ENCODE results near the gene NCKAP5.

GRCh38 chr2:133393895-133394294 lies 174.4 kb downstream of the NCKAP5 start:
- TF ChIP-seq TEAD4 (IDR thresholded peaks at IDR 0.05) (no peak), EP300 (IDR thresholded peaks at IDR 0.05; ENCODE audit: borderline replicate concordance) (no peak), RAD21 (IDR thresholded peaks at IDR 0.05; ENCODE audit: low read depth) (no peak), MAX (IDR thresholded peaks at IDR 0.05) (no peak)
